HCT116 (cell line): ENCODE results near the gene PYDC2. TPM values are rescaled to one million over a fixed set of nuclear protein-coding genes. Genes with fewer than 3 reads are reported as not detected.

Source experiments
- ATAC-seq: fragments of 200-7000 bp; cut with Tn5 transposase; 2 replicates; pipeline ENCODE4 v1.9.1; 2020; ENCODE audit warnings: mild to moderate bottlenecking, moderate library complexity
- BruUV-seq: library from RNA; stranded (reverse); fragments of 400-500 nt; replicated peaks from 2 replicates; lab custom pipeline; 2021; lab: Mats Ljungman, UMichigan
- CTCF ChIA-PET: fragments of 300-600 bp; sonication (Branson Sonifier 250); formaldehyde crosslinking; loops from one replicate; lab custom pipeline; 2021; ENCODE audit warnings: antibody characterized with exemption; lab: Charles Lee
- POLR2A ChIA-PET: fragments of 300-600, 350-600 bp; sonication (Branson Sonifier 250); formaldehyde crosslinking; loops from one replicate; lab custom pipeline; 2021; ENCODE audit warnings: antibody characterized with exemption; lab: Charles Lee
- RAD21 ChIA-PET, 2 experiments: fragments of 300-600 bp; sonication (Branson Sonifier 250); formaldehyde crosslinking; loops; one replicate each; lab custom pipeline; 2023; ENCODE audit warnings: low total read pairs in 2 of 2; ENCODE audit not compliant: uncharacterized antibody in 2 of 2, unreplicated experiment in 2 of 2, low non-redundant PET in 1 of 2; lab: Charles Lee
- DNase-seq: peaks from one replicate; pipeline ENCODE4 v3.0.0-alpha.2; 2010; ENCODE audit warnings: low read depth, low spot score
- H2AFZ ChIP-seq: fragments of 200-600 bp; shearing (Covaris generic), sonication (generic); 2 replicates; pipeline ENCODE4 v1.6.1; 2017; ENCODE audit warnings: low read depth, mixed run types, mixed read lengths, antibody characterized with exemption, low read length; ENCODE audit not compliant: poor library complexity, severe bottlenecking
- H3K27ac ChIP-seq: 2 replicates; pipeline ENCODE4 v1.5.1; 2012; ENCODE audit warnings: low read depth, low read length
- H3K27me3 ChIP-seq: fragments of 200-600 bp; sonication (generic); 2 replicates; pipeline ENCODE4 v1.6.1; 2016; ENCODE audit warnings: mixed run types, low read length, mixed read lengths; ENCODE audit not compliant: insufficient read depth
- H3K36me3 ChIP-seq, 2 experiments: fragments of 200-500 bp in 1 of 2; fragments of 200-600 bp in 1 of 2; sonication (Bioruptor generic) in 1 of 2; sonication (generic) in 1 of 2; 2 replicates each; pipeline versions ENCODE4 v1.5.1 to v1.6.1; 2014 to 2016; ENCODE audit warnings: low read length in 2 of 2, inconsistent platforms in 1 of 2, mixed read lengths in 1 of 2, mixed run types in 1 of 2; ENCODE audit not compliant: insufficient read depth in 2 of 2, control insufficient read depth in 1 of 2
- H3K4me1 ChIP-seq, 2 experiments: fragments of 200-600 bp in 1 of 2; sonication (generic) in 1 of 2; 2 replicates each; pipeline versions ENCODE4 v1.5.1 to v1.6.1; 2012 to 2017; ENCODE audit warnings: low read length in 2 of 2, inconsistent platforms in 1 of 2, mild to moderate bottlenecking in 1 of 2, mixed read lengths in 1 of 2, mixed run types in 1 of 2, moderate library complexity in 1 of 2; ENCODE audit not compliant: insufficient read depth in 2 of 2, control insufficient read depth in 1 of 2
- H3K4me2 ChIP-seq: fragments of 200-600 bp; sonication (generic); 2 replicates; pipeline ENCODE4 v1.6.1; 2017; ENCODE audit warnings: mixed run types, low read length, mixed read lengths
- H3K4me3 ChIP-seq, 2 experiments: fragments of 200-600 bp in 1 of 2; sonication (generic) in 1 of 2; replicated peaks in 1 of 2; 2 replicates each; pipeline ENCODE4 v1.5.1; 2011 to 2016; ENCODE audit warnings: low read length in 2 of 2, control low read depth in 1 of 2, low read depth in 1 of 2, mild to moderate bottlenecking in 1 of 2, mixed read lengths in 1 of 2, mixed run types in 1 of 2
- H3K79me2 ChIP-seq: fragments of 200-600 bp; sonication (generic); 2 replicates; pipeline ENCODE4 v1.6.1; 2017; ENCODE audit warnings: mild to moderate bottlenecking, mixed run types, low read length, moderate library complexity, mixed read lengths; ENCODE audit not compliant: insufficient read depth
- H3K9ac ChIP-seq: fragments of 200-600 bp; sonication (generic); 2 replicates; pipeline ENCODE4 v1.6.1; 2016; ENCODE audit warnings: low read length, mixed read lengths
- H3K9me2 ChIP-seq: fragments of 200-600 bp; sonication (generic), shearing (Covaris generic); 2 replicates; pipeline ENCODE4 v1.6.1; 2017; ENCODE audit warnings: mixed run types, mild to moderate bottlenecking, moderate library complexity; ENCODE audit not compliant: insufficient read depth
- H3K9me3 ChIP-seq, 2 experiments: fragments of 200-500 bp in 1 of 2; fragments of 200-600 bp in 1 of 2; sonication (Bioruptor generic) in 1 of 2; sonication (generic) in 1 of 2; 2 replicates each; pipeline ENCODE4 v1.6.1; 2014 to 2017; ENCODE audit warnings: low read length in 2 of 2, mixed read lengths in 2 of 2, inconsistent platforms in 1 of 2, low read depth in 1 of 2, mild to moderate bottlenecking in 1 of 2, mixed run types in 1 of 2, moderate library complexity in 1 of 2; ENCODE audit not compliant: control insufficient read depth in 1 of 2, insufficient read depth in 1 of 2
- H4K20me1 ChIP-seq: fragments of 200-600 bp; sonication (generic), shearing (Covaris generic); 2 replicates; pipeline ENCODE4 v1.6.1; 2017; ENCODE audit warnings: mixed run types, mild to moderate bottlenecking, moderate library complexity; ENCODE audit not compliant: insufficient read depth
- CBX3 ChIP-seq: IDR thresholded peaks from 2 replicates; pipeline ENCODE4 v1.6.1; 2012; ENCODE audit warnings: low read depth
- CEBPB ChIP-seq: IDR thresholded peaks from 2 replicates; pipeline ENCODE4 v1.6.1; 2012; ENCODE audit warnings: low read depth
- EZH2 ChIP-seq: fragments of 200-600 bp; sonication (generic); IDR thresholded peaks from 2 replicates; pipeline ENCODE4 v1.6.1; 2017; ENCODE audit warnings: antibody characterized with exemption, mixed run types
- FOSL1 ChIP-seq: IDR thresholded peaks from 2 replicates; pipeline ENCODE4 v1.6.1; 2012; ENCODE audit warnings: low read depth
- POLR2A ChIP-seq: IDR thresholded peaks from 2 replicates; pipeline ENCODE4 v1.7.0; 2011; ENCODE audit warnings: borderline replicate concordance; ENCODE audit not compliant: insufficient read depth, insufficient read length; ENCODE audit errors: extremely low read depth
- SIN3A ChIP-seq: IDR thresholded peaks from 2 replicates; pipeline ENCODE4 v1.6.1; 2012; ENCODE audit warnings: low read depth
- SP1 ChIP-seq: IDR thresholded peaks from 2 replicates; pipeline ENCODE4 v1.6.1; 2012; ENCODE audit warnings: low read depth
- SRF ChIP-seq: IDR thresholded peaks from 2 replicates; pipeline ENCODE4 v1.6.1; 2012; ENCODE audit warnings: low read depth
- YY1 ChIP-seq: IDR thresholded peaks from 2 replicates; pipeline ENCODE4 v1.6.1; 2011; ENCODE audit warnings: low read length, low read depth, moderate library complexity, mild to moderate bottlenecking; ENCODE audit not compliant: insufficient replicate concordance; ENCODE audit errors: extremely low read depth
- ZBTB33 ChIP-seq: IDR thresholded peaks from 2 replicates; pipeline ENCODE4 v1.6.1; 2011; ENCODE audit warnings: mild to moderate bottlenecking, low read length, moderate library complexity; ENCODE audit not compliant: insufficient replicate concordance; ENCODE audit errors: extremely low read depth
- ZNF274 ChIP-seq: fragments of 200-500 bp; sonication (Bioruptor generic); IDR thresholded peaks from 2 replicates; pipeline ENCODE4 v1.6.1; 2014; ENCODE audit warnings: mild to moderate bottlenecking, low read depth, low read length, inconsistent platforms
- intact Hi-C: fragments of 100-400 bp; cut with micrococcal nuclease; formaldehyde crosslinking; loops from 2 replicates; pipeline ENCODE4 v1.10.0; 2022
- total RNA-seq: library from RNA; stranded (reverse); gene quantifications from one replicate; pipeline ENCODE4 v1.2.1, GENCODE V29; 2021; ENCODE audit not compliant: unreplicated experiment
- TF ChIP-seq, protein P1 (sequence below): IDR thresholded peaks from 2 replicates; pipeline ENCODE4 v1.6.1; 2012

PYDC2 gene
- total RNA-seq, 1 experiment from 2014 or later, result not detected

DNA sequence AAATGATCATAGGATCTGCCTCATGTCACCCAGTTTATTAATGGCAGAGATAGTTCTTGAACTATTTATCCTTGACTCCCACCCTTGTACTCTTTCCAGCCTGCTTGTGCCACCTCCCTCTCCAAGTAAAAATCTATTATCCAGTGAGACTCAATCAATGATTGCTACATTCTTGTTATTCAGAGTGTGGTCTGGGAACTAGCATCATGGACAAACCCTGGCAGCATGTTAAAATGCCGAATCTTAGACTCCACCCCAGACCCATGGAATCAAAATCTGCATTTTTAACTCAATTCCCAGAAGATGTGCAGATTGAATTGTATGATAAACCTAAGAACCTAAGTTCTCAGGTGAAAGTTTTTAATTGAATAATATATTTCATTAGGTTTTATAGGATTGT lies 34.7 kb upstream of the PYDC2 start:
- H2AFZ ChIP-seq, result no peak overlapping the region
- intact Hi-C loops, result no loop called here
- no peak overlapping the region for H3K27ac ChIP-seq
- no peak overlapping the region for H3K4me3 ChIP-seq
- no peak overlapping the region for H3K4me2 ChIP-seq
- H3K9me3 ChIP-seq, result no peaks in the 10 kb centered on the region
- H3K27me3 ChIP-seq, result no peaks in the 10 kb centered on the region
- H3K36me3 ChIP-seq, result no peaks in the 10 kb centered on the region
- ATAC-seq (no peak), DNase-seq (no peak)
- no peaks in the 10 kb centered on the region for H4K20me1 ChIP-seq
- TF ChIP-seq SP1 (no peak), CEBPB (no peak), ZBTB33 (no peak), CBX3 (no peak), YY1 (no peak), SRF (no peak), POLR2A (no peak), SIN3A (no peak), ZNF274 (no peak), EZH2 (no peak), FOSL1 (no peak)
- TF ChIP-seq, protein P1, sequence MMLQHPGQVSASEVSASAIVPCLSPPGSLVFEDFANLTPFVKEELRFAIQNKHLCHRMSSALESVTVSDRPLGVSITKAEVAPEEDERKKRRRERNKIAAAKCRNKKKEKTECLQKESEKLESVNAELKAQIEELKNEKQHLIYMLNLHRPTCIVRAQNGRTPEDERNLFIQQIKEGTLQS, result no peak
- ChIA-PET POLR2A (no interaction called here), CTCF (no interaction called here), RAD21 (no interaction called here)
- no peaks in the 10 kb centered on the region for H3K79me2 ChIP-seq
- H3K4me1 ChIP-seq, result no peaks in the 10 kb centered on the region
- no peak overlapping the region for H3K9ac ChIP-seq
- no TSS peak for BruUV-seq
- H3K9me2 ChIP-seq, result no peaks in the 10 kb centered on the region
